Thymus (tissue), 11 donors: ENCODE measurements around the gene AMACR. TPM values are rescaled to one million over a fixed set of nuclear protein-coding genes. Genes with fewer than 3 reads are reported as not detected.

Experiments used
- DNase-seq, 9 donors: peaks; one replicate each; pipeline ENCODE4 v3.0.0-alpha.2; 2013; ENCODE audit warnings: low spot score in 9 of 9, low read depth in 6 of 9, missing footprints in 1 of 9
- H3K27ac ChIP-seq, 2 donors: one replicate each; pipeline ENCODE4 v1.5.1; 2013; ENCODE audit warnings: control low read depth in 1 of 2, low read depth in 1 of 2, low read length in 1 of 2, mild to moderate bottlenecking in 1 of 2, moderate library complexity in 1 of 2
- H3K27me3 ChIP-seq, 2 donors: one replicate each; pipeline ENCODE4 v1.5.1; 2013; ENCODE audit warnings: low read length in 1 of 2; ENCODE audit not compliant: control insufficient read depth in 2 of 2, insufficient read depth in 1 of 2
- H3K36me3 ChIP-seq, 2 donors: one replicate each; pipeline ENCODE4 v1.5.1; 2013; ENCODE audit warnings: low read length in 1 of 2, mild to moderate bottlenecking in 1 of 2, moderate library complexity in 1 of 2; ENCODE audit not compliant: control insufficient read depth in 2 of 2, insufficient read depth in 2 of 2
- H3K4me1 ChIP-seq, 2 donors: one replicate each; pipeline ENCODE4 v1.5.1; 2013; ENCODE audit warnings: low read length in 2 of 2; ENCODE audit not compliant: control insufficient read depth in 2 of 2, insufficient read depth in 2 of 2
- H3K4me3 ChIP-seq, 2 donors: one replicate each; pipeline ENCODE4 v1.5.1; 2013; ENCODE audit warnings: low read length in 2 of 2, control low read depth in 1 of 2, mild to moderate bottlenecking in 1 of 2
- H3K9me3 ChIP-seq, 2 donors: one replicate each; pipeline ENCODE4 v1.5.1; 2013; ENCODE audit warnings: low read length in 1 of 2, mild to moderate bottlenecking in 1 of 2; ENCODE audit not compliant: control insufficient read depth in 2 of 2, insufficient read depth in 1 of 2
- WGBS: extraction: QIAGEN DNeasy Blood & Tissue Kit; methylation state at CpG from one replicate; pipeline ENCODE4 v1.1.7; 2013; 5-methylcytosine and 5-hydroxymethylcytosine counted together
- polyA plus RNA-seq: library from polyadenylated mRNA; stranded (reverse); fragments of 200-250 nt; gene quantifications from one replicate; pipeline ENCODE4 v1.2.3, GENCODE V29; 2013
- total RNA-seq: library from RNA; stranded (reverse); fragments of 120-200 nt; gene quantifications from one replicate; pipeline ENCODE4 v1.2.4, GENCODE V29; 2013
- donor health status: healthy.

The AMACR gene
- total and polyA plus RNA-seq, 2 donors: 7.5 to 7.8 TPM

DNA sequence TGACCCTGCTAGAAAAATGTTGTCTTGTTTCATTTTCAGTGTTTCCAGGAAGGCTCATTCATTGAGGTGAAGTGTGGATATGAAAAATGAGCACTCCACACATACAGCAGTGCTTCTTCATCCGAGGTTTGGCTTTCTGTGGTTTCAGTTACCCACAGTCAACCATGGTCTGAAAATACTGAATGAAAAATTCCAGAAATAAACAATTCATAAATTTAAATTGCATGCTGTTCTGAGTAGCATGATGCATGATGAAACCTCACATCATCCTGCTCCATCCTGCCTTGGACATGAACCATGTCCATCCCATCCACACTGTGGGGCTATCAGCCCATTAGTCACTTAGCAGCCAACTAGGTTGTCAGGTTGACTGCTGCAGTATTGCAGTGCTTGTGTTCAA lies 13.0 kb downstream of the AMACR start:
- H3K36me3 ChIP-seq: peaks cover 0 to 5% of the 10 kb centered on the region in 2 donors
- no peak overlapping the region for H3K4me3 ChIP-seq
- H3K9me3 ChIP-seq: no peaks in the 10 kb centered on the region
- H3K27ac ChIP-seq: no peak overlapping the region
- no peaks in the 10 kb centered on the region for H3K27me3 ChIP-seq
- DNase-seq: no peak
- WGBS: 9% methylated on average over 1 of the region's 1 CpG
- no peaks in the 10 kb centered on the region for H3K4me1 ChIP-seq

DNA sequence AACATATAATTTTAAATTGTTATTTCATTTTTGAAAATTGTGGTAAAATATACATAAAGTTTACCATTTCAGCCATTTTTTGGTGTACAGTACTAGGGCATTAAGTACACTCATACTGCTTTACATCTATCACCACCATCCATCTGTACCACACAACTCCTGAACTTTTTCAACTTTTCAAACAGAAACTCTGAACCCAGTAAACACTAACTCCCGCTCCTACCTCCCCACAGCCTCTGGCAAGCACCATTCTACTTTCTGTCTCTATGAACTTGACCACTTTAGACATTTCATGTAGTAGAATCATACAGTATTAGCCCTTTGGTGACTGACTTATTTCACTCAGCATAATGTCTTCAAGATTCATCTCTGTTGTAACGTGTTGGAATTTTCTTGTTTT lies 15.0 kb downstream of the AMACR start:
- WGBS: over 99% methylated on average over 2 of the region's 2 CpGs
- Histone ChIP-seq H3K4me3 (no peak overlapping the region), H3K36me3 (peaks cover 5 to 14% of the 10 kb centered on the region in 2 donors), H3K4me1 (no peaks in the 10 kb centered on the region), H3K27ac (no peak overlapping the region), H3K27me3 (no peaks in the 10 kb centered on the region), H3K9me3 (no peaks in the 10 kb centered on the region)
- DNase-seq: no peak

DNA sequence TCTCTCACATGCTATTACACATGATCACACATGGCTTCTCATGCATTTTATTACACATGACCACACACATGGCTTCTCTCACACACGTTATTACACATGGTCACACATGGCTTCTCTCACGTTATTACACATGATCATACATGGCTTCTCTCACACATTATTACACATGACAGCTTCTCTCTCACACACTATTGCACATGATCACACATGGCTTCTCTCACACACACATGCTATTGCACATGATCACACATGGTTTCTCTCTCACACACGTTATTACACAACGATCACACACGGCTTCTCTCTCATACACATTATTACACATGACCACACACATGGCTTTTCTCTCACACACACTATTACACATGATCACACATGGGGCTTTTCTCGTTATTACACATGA lies 22.4 kb downstream of the AMACR start:
- Histone ChIP-seq H3K9me3 (peaks cover 0 to 1% of the 10 kb centered on the region in 2 donors), H3K4me1 (no peaks in the 10 kb centered on the region), H3K36me3 (peaks cover 6 to 10% of the 10 kb centered on the region in 2 donors), H3K27me3 (no peaks in the 10 kb centered on the region), H3K4me3 (no peak overlapping the region), H3K27ac (no peak overlapping the region)
- 98% methylated on average over 6 of the region's 6 CpGs for WGBS
- DNase-seq: no peak

DNA sequence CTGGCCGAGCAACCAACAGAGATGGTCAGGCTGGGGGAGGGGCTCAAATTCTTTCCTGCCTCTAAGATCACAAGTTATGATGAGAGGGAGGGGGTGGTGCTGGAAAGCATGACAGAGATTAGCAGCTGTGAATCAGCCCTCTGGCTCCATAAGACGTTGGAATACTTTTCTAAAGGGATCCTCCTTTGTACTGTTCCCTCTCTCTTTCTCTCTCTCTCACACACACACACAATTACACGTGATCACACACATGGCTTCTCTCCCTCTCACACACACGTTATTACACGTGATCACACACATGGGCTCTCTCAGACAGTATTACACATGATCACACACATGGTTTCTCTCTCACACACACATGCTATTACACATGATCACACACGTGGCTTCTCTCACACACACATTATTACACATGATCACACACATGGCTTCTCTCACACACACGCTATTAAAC lies 23.2 kb downstream of the AMACR start, which contains the start of gene SLC45A2:
TSS of gene SLC45A2 (minus strand) at position 23 of the 454 bp plus-strand sequence. CDS start 110 bp downstream, outside the sequence.
- H3K4me3 ChIP-seq: no peak within 1 kb of the TSS
- H3K4me1 ChIP-seq: no peaks in the 10 kb centered on the region
- 96% methylated on average over 7 of the region's 7 CpGs for WGBS
- DNase-seq: no peak
- no peak within 1 kb of the TSS for H3K27ac ChIP-seq
- H3K27me3 ChIP-seq: no peaks in the 10 kb centered on the region
- peaks cover 6 to 10% of the 10 kb centered on the region in 2 donors for H3K36me3 ChIP-seq
- peaks cover 0 to 1% of the 10 kb centered on the region in 2 donors for H3K9me3 ChIP-seq

DNA sequence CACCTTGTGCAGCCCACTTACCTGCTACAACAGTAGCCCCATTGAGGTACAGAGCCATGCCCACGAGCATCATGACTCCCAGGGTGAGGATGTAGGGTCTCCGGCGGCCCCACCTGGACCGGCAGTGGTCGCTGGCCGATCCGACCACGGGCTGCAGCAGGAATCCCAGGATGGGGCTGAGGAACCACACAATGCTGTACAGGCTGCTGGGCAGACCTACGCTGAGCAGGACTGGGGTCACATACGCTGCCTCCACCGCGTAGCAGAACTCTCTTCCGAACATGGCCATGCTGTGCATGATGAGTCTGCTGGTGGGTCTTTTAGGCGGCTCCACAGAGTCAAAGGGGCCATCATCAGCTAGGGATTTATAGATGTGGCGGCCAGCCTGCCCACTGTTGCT lies 23.7 kb downstream of the AMACR start:
- peaks cover 0 to 1% of the 10 kb centered on the region in 2 donors for H3K9me3 ChIP-seq
- H3K4me1 ChIP-seq: no peaks in the 10 kb centered on the region
- no peak for DNase-seq
- peaks cover 6 to 9% of the 10 kb centered on the region in 2 donors for H3K36me3 ChIP-seq
- H3K27ac ChIP-seq: no peak overlapping the region
- no peak overlapping the region for H3K4me3 ChIP-seq
- H3K27me3 ChIP-seq: no peaks in the 10 kb centered on the region
- over 99% methylated on average over 15 of the region's 15 CpGs for WGBS

DNA sequence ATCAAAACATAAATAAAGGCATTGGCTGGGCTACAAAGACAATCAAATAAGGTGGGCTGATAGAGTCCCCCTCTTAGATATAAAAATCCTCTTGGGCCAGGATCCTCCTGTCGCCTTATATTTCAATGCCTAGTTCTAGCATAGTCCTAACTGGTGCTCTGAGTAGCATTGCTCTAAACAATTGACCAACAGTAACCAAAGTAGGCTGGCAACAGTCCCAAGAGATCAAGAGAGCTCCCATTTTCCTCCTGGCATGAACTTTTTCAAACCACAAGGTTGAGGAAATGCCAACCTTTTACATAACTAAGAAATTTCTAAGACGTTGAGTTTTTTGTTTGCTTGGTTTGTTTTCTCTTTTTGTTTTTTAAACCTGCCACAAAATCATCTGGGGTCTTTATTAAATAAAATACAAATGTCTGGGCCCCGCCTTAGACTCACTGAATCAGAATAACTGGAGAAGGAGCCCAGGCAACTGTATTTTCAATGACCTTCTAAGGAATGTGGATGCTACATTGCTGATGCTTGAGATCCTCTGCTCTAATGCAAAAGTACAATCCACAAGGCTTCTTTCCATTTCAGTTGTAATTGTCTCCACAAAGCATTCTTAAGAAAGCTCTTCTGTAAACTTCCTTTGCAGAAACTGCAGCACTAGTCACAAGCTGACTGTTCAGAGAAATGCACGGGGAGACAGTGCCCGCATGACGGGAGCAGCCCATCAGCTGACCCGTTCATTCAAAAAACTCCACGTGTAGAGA lies 26.3 kb downstream of the AMACR start:
- Histone ChIP-seq H3K27me3 (no peaks in the 10 kb centered on the region), H3K36me3 (no peaks in the 10 kb centered on the region), H3K4me1 (no peaks in the 10 kb centered on the region), H3K27ac (no peak overlapping the region), H3K9me3 (peaks cover 0 to 1% of the 10 kb centered on the region in 2 donors), H3K4me3 (no peak overlapping the region)
- 91% methylated on average over 8 of the region's 8 CpGs for WGBS
- no peak for DNase-seq

DNA sequence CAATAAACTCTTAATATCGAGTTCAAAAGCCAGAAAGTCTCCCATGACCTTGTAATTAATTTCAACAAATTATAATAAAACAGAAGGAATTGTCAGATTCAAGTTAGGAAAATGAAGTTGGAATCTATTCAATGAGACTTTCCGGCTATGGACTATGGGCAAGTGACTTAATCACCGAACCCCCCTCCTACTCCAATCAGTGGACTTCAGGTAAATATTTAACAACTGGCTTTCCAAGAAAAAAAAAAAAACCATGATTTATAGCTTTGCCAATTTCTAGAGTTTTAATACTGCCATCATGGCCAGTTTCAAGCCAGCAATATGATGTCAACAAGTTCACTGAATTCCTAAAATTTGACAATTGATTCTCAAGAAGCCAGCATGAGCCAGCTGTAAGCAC lies 27.8 kb downstream of the AMACR start:
- Histone ChIP-seq H3K4me3 (no peak overlapping the region), H3K27ac (no peak overlapping the region), H3K9me3 (peaks cover 0 to 1% of the 10 kb centered on the region in 2 donors), H3K36me3 (no peaks in the 10 kb centered on the region), H3K27me3 (no peaks in the 10 kb centered on the region), H3K4me1 (no peaks in the 10 kb centered on the region)
- DNase-seq: no peak
- WGBS: 96% methylated on average over 3 of the region's 3 CpGs

DNA sequence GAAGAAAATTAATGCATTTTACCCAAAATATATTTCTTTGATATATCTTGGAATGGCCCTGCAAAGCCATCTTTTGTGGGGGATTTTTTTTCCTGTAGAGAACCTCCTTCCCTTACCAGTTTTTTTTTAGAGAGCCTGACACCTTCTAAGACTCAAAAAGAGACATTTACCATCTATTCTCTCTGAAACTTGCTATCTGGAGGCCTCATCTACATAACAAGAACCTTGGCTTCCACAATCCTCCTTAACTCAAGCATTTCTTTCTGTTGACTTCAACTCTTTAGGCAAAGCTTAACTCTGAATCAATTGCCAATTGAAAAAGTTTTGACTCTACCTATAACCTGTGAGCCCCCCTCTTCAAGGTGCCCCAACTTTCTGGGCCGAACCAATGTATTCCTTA lies 29.5 kb downstream of the AMACR start:
- H3K27ac ChIP-seq: no peak overlapping the region
- 99% methylated on average over 1 of the region's 1 CpG for WGBS
- peaks cover 0 to 1% of the 10 kb centered on the region in 2 donors for H3K9me3 ChIP-seq
- no peaks in the 10 kb centered on the region for H3K27me3 ChIP-seq
- H3K36me3 ChIP-seq: no peaks in the 10 kb centered on the region
- no peak overlapping the region for H3K4me3 ChIP-seq
- no peak for DNase-seq
- H3K4me1 ChIP-seq: peaks cover 0 to 4% of the 10 kb centered on the region in 2 donors

DNA sequence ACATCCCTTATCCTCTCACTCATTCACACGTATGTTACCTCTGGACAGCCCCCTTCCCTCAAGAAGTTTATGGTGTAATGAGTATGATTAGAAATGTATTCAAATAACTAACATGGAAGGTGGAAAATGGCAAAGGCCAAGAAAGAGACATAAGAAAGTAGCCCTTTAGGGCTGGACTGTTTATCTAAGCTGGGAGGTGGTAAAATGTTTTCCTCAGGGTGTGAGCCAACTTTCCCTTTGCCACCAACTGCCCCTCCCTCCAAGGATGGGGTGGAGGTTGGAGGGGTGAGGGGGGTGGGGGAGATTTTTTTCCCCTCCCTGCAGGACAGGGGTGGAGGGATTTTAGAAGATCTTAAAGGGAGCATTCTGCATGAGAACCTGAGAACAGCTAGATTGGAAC lies 31.5 kb downstream of the AMACR start:
- Histone ChIP-seq H3K27ac (no peak overlapping the region), H3K9me3 (peaks cover 0 to 1% of the 10 kb centered on the region in 2 donors), H3K27me3 (no peaks in the 10 kb centered on the region), H3K4me1 (peaks cover 0 to 4% of the 10 kb centered on the region in 2 donors), H3K4me3 (no peak overlapping the region), H3K36me3 (no peaks in the 10 kb centered on the region)
- 88% methylated on average over 1 of the region's 1 CpG for WGBS
- no peak for DNase-seq
